HepG2 (cell line): ENCODE results near the gene MRPL10. TPM values are rescaled to one million over a fixed set of nuclear protein-coding genes. Genes with fewer than 3 reads are reported as not detected.
A peak's percentile ranks its signal among the peaks of the same experiment; 100 is the strongest.

Source experiments
- HNF4G ChIP-seq, 2 experiments: sonication (generic) in 1 of 2; formaldehyde crosslinking in 1 of 2; IDR thresholded peaks; 2 replicates each; pipeline versions ENCODE4 v1.4.0 to v1.6.1; 2011 to 2020; ENCODE audit warnings: borderline replicate concordance in 2 of 2, low read depth in 2 of 2, mild to moderate bottlenecking in 2 of 2, low read length in 1 of 2, missing genetic modification reagents in 1 of 2, moderate library complexity in 1 of 2
- PAX8 ChIP-seq: sonication (generic); formaldehyde crosslinking; IDR thresholded peaks from 2 replicates; pipeline ENCODE4 v1.8.0; 2022; ENCODE audit warnings: mild to moderate bottlenecking, missing genetic modification reagents, borderline replicate concordance
- RNF2 ChIP-seq: fragments of 450-650 bp; conservative IDR thresholded peaks from 2 replicates; pipeline ENCODE4 v1.6.1; 2016; ENCODE audit warnings: low read depth
- SNAI1 ChIP-seq: sonication (generic); formaldehyde crosslinking; IDR thresholded peaks from 2 replicates; pipeline ENCODE4 v1.5.0; 2020; ENCODE audit warnings: mild to moderate bottlenecking, missing genetic modification reagents, borderline replicate concordance
- SP2 ChIP-seq: sonication (generic); formaldehyde crosslinking; IDR thresholded peaks from 2 replicates; pipeline ENCODE4 v1.5.1; 2020; ENCODE audit warnings: mild to moderate bottlenecking, missing genetic modification reagents
- TAF15 ChIP-seq: fragments of 200-400 bp; formaldehyde crosslinking; IDR thresholded peaks from one replicate; pipeline ENCODE4 v1.6.1; 2018; ENCODE audit warnings: mild to moderate bottlenecking, low read depth, low read length; ENCODE audit not compliant: poor library complexity, severe bottlenecking
- ZBTB44 ChIP-seq: sonication (generic); formaldehyde crosslinking; IDR thresholded peaks from 2 replicates; pipeline ENCODE4 v1.4.0; 2020; ENCODE audit warnings: missing genetic modification reagents
- ZNF143 ChIP-seq: sonication (generic); formaldehyde crosslinking; IDR thresholded peaks from 2 replicates; pipeline ENCODE4 v1.4.0; 2020; ENCODE audit warnings: missing genetic modification reagents
- ZNF354B ChIP-seq: sonication (generic); formaldehyde crosslinking; IDR thresholded peaks from 2 replicates; pipeline ENCODE4 v1.8.0; 2022; ENCODE audit warnings: mild to moderate bottlenecking, missing genetic modification reagents
- ZNF782 ChIP-seq: sonication (generic); formaldehyde crosslinking; IDR thresholded peaks from 2 replicates; pipeline ENCODE4 v1.4.0; 2020; ENCODE audit warnings: missing genetic modification reagents, mild to moderate bottlenecking, borderline replicate concordance
- ZSCAN21 ChIP-seq: sonication (generic); formaldehyde crosslinking; IDR thresholded peaks from 2 replicates; pipeline ENCODE4 v1.8.0; 2022; ENCODE audit warnings: mild to moderate bottlenecking, missing genetic modification reagents, moderate library complexity, borderline replicate concordance
- polyA plus RNA-seq, 8 experiments: library from polyadenylated mRNA; depleted of rRNA in 3 of 8; stranded (reverse) in 7 of 8; unstranded in 1 of 8; fragments of >200 nt; fragmentation: Illumina TruSeq in 4 of 8; extraction: Trizol in 4 of 8; gene quantifications; 2 replicates each; pipeline versions ENCODE4 v1.2.1 to v1.2.3, GENCODE V29; 2011 to 2016; ENCODE audit warnings: low read depth in 4 of 8, missing spikeins in 1 of 8, mixed read lengths in 1 of 8; ENCODE audit not compliant: insufficient read depth in 1 of 8
- total RNA-seq, 5 experiments: library from RNA; depleted of rRNA; stranded (reverse); fragments of >200 nt; fragmentation: Illumina TruSeq; extraction: Trizol; gene quantifications; 2 replicates each; pipeline ENCODE4 v1.2.3, GENCODE V29; 2016; ENCODE audit warnings: low read depth in 1 of 5
- TF ChIP-seq, protein P1 (sequence below): sonication (generic); formaldehyde crosslinking; IDR thresholded peaks from 2 replicates; pipeline ENCODE4 v1.8.0; 2022; ENCODE audit warnings: mild to moderate bottlenecking, missing genetic modification reagents
- TF ChIP-seq, protein P2 (sequence below): sonication (generic); formaldehyde crosslinking; IDR thresholded peaks from 2 replicates; pipeline ENCODE4 v1.4.0; 2020; ENCODE audit warnings: missing genetic modification reagents, mild to moderate bottlenecking, borderline replicate concordance
- TF ChIP-seq, protein P3 (sequence below): IDR thresholded peaks from 2 replicates; pipeline ENCODE4 v1.6.1; 2016
- TF ChIP-seq, protein P4 (sequence below): sonication (generic); formaldehyde crosslinking; conservative IDR thresholded peaks from 2 replicates; pipeline ENCODE4 v1.8.0; 2022; ENCODE audit warnings: low read depth, missing genetic modification reagents

The MRPL10 gene
- total and polyA plus RNA-seq, 2 of the 13 experiments (the other 11 are each of a cell fraction or from before 2014, with no cell fraction given), result 56.7 to 149 TPM

DNA sequence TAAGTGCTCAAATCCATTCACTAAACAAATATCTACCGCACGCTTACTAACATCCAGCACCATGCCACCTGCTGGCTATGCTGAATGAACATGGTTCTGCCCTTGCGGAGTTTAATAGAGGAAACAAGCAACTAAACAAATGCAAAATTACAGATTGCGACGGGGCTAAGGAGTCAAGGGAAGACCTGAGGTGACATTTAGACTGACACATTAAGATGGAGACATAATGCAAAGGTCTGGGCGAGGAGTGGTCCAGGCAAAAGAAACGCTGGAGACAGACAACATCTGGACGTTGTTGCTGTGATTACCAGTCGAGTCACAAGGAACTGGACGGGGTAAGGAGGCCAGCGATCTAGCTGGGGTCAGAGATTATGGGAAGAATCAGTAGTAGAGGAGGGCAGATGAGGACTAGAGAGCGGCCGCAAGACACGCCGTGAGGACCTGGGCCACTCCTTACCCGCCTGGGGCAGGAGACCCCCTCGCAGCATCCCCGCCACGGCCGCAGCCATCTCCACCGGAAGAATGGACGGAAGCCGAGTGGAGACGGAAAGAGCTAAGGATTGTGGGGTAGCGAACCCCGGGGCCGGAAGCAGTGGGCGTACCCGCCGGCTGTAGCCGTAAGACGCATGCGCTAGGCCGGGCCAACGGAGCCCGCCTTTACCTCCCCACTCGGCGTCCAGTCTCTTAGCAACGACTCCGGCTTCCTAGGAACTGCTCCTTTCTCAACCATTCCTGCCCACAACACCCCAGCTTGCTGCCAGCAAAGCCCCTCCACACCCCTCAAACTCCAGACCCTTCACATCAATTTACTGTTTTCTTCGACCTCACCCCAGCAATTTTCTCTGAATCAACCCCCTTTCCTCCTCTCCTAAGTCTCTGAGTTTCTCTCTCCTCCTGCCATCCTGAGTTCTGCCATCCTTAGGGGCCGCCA is at the start of gene MRPL10, which contains the start of gene LRRC46 (continued):
- TF ChIP-seq ZSCAN21 (CRISPR knock-in tag) (peak; percentile 88; the same call in 1 of the 2 replicates), SNAI1 (peak; percentile 7; the same call in 1 of the 2 replicates), SP2 (CRISPR knock-in tag) (peak; percentile 80), TAF15 (peak; percentile 90), ZNF354B (no peak), HNF4G (IDR thresholded peaks at IDR 0.05; ENCODE audit: borderline replicate concordance, low read depth, low read length) (no peak), HNF4G (CRISPR knock-in tag; IDR thresholded peaks at IDR 0.05; ENCODE audit: borderline replicate concordance, low read depth) (no peak), ZBTB44 (CRISPR knock-in tag) (peak; percentile 69; the same call in 1 of the 2 replicates), PAX8 (CRISPR knock-in tag) (no peak), ZNF782 (CRISPR knock-in tag) (peak; percentile 60; the same call in 1 of the 2 replicates), RNF2 (0 out of 2 replicates have a peak, but pooled peaks have one; percentile 31), ZNF143 (CRISPR knock-in tag) (peak; percentile 96)
- TF ChIP-seq, protein P1, sequence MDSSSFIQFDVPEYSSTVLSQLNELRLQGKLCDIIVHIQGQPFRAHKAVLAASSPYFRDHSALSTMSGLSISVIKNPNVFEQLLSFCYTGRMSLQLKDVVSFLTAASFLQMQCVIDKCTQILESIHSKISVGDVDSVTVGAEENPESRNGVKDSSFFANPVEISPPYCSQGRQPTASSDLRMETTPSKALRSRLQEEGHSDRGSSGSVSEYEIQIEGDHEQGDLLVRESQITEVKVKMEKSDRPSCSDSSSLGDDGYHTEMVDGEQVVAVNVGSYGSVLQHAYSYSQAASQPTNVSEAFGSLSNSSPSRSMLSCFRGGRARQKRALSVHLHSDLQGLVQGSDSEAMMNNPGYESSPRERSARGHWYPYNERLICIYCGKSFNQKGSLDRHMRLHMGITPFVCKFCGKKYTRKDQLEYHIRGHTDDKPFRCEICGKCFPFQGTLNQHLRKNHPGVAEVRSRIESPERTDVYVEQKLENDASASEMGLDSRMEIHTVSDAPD (CRISPR knock-in tag), result 0 out of 2 replicates have a peak, but pooled peaks have one; percentile 0
- TF ChIP-seq, protein P2, sequence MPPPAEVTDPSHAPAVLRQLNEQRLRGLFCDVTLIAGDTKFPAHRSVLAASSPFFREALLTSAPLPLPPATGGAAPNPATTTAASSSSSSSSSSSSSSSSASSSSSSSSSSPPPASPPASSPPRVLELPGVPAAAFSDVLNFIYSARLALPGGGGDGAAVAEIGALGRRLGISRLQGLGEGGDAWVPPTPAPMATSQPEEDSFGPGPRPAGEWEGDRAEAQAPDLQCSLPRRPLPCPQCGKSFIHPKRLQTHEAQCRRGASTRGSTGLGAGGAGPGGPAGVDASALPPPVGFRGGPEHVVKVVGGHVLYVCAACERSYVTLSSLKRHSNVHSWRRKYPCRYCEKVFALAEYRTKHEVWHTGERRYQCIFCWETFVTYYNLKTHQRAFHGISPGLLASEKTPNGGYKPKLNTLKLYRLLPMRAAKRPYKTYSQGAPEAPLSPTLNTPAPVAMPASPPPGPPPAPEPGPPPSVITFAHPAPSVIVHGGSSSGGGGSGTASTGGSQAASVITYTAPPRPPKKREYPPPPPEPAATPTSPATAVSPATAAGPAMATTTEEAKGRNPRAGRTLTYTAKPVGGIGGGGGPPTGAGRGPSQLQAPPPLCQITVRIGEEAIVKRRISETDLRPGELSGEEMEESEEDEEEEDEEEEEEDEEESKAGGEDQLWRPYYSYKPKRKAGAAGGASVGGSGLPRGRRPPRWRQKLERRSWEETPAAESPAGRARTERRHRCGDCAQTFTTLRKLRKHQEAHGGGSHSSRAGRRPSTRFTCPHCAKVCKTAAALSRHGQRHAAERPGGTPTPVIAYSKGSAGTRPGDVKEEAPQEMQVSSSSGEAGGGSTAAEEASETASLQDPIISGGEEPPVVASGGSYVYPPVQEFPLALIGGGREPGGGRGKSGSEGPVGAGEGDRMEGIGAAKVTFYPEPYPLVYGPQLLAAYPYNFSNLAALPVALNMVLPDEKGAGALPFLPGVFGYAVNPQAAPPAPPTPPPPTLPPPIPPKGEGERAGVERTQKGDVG, result 0 out of 2 replicates have a peak, but pooled peaks have one; percentile 32
- TF ChIP-seq, protein P3, sequence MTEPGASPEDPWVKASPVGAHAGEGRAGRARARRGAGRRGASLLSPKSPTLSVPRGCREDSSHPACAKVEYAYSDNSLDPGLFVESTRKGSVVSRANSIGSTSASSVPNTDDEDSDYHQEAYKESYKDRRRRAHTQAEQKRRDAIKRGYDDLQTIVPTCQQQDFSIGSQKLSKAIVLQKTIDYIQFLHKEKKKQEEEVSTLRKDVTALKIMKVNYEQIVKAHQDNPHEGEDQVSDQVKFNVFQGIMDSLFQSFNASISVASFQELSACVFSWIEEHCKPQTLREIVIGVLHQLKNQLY (CRISPR knock-in tag), result peak; percentile 56
- TF ChIP-seq, protein P4, sequence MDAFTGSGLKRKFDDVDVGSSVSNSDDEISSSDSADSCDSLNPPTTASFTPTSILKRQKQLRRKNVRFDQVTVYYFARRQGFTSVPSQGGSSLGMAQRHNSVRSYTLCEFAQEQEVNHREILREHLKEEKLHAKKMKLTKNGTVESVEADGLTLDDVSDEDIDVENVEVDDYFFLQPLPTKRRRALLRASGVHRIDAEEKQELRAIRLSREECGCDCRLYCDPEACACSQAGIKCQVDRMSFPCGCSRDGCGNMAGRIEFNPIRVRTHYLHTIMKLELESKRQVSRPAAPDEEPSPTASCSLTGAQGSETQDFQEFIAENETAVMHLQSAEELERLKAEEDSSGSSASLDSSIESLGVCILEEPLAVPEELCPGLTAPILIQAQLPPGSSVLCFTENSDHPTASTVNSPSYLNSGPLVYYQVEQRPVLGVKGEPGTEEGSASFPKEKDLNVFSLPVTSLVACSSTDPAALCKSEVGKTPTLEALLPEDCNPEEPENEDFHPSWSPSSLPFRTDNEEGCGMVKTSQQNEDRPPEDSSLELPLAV (CRISPR knock-in tag), result no peak
